Measurements from ENCODE around the gene EIF5. TPM values are rescaled to one million over a fixed set of nuclear protein-coding genes. Genes with fewer than 3 reads are reported as not detected.

Gene EIF5
- total RNA-seq, 1 experiment from 2014 or later, result 327 TPM

DNA sequence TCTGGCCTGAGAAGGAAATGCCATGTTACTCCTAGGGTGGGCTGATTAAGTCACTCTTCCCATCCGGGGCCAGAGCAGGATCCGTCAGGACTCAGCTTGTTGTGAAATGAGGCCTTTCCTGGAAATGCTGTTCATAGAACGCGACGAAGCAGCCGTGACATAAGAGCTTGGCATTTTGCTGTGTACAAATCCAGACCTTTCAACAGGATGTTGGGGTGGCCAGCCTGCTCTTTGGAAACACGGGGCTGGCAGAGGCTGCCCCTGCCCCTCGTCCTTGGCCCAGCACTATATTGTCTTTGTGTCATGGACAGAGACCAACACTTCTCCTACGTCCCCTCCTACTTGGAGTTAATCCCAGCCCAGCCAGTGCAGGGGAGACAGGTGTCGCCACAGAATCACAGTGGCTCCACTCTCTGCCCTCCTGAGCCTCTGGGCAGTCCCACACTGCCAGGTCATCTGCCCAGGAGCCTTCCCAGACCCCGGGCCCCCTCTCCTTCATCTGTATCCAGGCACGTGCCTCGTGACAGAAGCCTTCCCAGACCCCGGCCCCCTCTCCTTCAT is 18.6 kb upstream of the EIF5 start:
- peak; percentile 85 for DNase-seq (ENCODE audit: unreplicated experiment)
- POLR2A ChIA-PET, result no interaction called here
- Mint-ChIP-seq H3K27ac (ENCODE audit: low read depth, unreplicated experiment) (no peak overlapping the region), H3K36me3 (ENCODE audit: insufficient read depth, unreplicated experiment) (no peaks in the 10 kb centered on the region), H3K4me3 (ENCODE audit: unreplicated experiment) (no peak overlapping the region), H3K27me3 (ENCODE audit: insufficient read depth, unreplicated experiment) (peaks cover 11% of the 10 kb centered on the region), H3K4me1 (ENCODE audit: insufficient read depth, unreplicated experiment) (no peaks in the 10 kb centered on the region), H3K9me3 (ENCODE audit: unreplicated experiment) (no peaks in the 10 kb centered on the region)
- intact Hi-C loops (cut with micrococcal nuclease), result no loop called here
- BruUV-seq (replicated peaks), result no TSS peak
- CTCF ChIA-PET, result no interaction called here
- TF ChIP-seq, protein P1, sequence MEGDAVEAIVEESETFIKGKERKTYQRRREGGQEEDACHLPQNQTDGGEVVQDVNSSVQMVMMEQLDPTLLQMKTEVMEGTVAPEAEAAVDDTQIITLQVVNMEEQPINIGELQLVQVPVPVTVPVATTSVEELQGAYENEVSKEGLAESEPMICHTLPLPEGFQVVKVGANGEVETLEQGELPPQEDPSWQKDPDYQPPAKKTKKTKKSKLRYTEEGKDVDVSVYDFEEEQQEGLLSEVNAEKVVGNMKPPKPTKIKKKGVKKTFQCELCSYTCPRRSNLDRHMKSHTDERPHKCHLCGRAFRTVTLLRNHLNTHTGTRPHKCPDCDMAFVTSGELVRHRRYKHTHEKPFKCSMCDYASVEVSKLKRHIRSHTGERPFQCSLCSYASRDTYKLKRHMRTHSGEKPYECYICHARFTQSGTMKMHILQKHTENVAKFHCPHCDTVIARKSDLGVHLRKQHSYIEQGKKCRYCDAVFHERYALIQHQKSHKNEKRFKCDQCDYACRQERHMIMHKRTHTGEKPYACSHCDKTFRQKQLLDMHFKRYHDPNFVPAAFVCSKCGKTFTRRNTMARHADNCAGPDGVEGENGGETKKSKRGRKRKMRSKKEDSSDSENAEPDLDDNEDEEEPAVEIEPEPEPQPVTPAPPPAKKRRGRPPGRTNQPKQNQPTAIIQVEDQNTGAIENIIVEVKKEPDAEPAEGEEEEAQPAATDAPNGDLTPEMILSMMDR (IDR thresholded peaks at IDR 0.05; ENCODE audit: unreplicated experiment), result no peak

DNA sequence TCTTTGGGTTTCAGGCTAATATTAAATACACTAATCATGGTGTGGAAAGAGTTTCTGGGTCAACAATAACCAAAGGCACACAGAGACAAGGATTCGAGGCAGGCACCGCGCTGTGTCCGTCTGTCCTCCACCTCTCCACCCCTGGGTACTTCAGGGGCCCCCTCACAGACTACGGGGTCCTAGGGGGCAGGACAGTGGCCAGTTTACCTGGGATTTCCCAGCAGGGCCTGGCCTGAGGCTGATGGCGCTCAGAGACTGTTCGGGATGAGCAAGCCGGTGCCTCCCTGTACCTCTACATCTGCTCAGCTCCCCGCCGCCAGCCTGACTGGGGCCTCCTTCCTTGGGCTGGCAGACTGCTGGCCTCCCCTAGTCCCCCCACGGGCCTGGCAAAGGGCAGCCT is 18.1 kb upstream of the EIF5 start:
- no peak for DNase-seq (ENCODE audit: unreplicated experiment)
- H3K4me1 Mint-ChIP-seq (ENCODE audit: insufficient read depth, unreplicated experiment), result no peaks in the 10 kb centered on the region
- TF ChIP-seq, protein P1 (IDR thresholded peaks at IDR 0.05; ENCODE audit: unreplicated experiment), result no peak
- no TSS peak for BruUV-seq (replicated peaks)
- intact Hi-C loops (cut with micrococcal nuclease), result no loop called here
- peaks cover 11% of the 10 kb centered on the region for H3K27me3 Mint-ChIP-seq (ENCODE audit: insufficient read depth, unreplicated experiment)
- ChIA-PET CTCF (no interaction called here), POLR2A (no interaction called here)
- H3K27ac Mint-ChIP-seq (ENCODE audit: low read depth, unreplicated experiment), result no peak overlapping the region
- no peaks in the 10 kb centered on the region for H3K36me3 Mint-ChIP-seq (ENCODE audit: insufficient read depth, unreplicated experiment)
- no peaks in the 10 kb centered on the region for H3K9me3 Mint-ChIP-seq (ENCODE audit: unreplicated experiment)
- no peak overlapping the region for H3K4me3 Mint-ChIP-seq (ENCODE audit: unreplicated experiment)

DNA sequence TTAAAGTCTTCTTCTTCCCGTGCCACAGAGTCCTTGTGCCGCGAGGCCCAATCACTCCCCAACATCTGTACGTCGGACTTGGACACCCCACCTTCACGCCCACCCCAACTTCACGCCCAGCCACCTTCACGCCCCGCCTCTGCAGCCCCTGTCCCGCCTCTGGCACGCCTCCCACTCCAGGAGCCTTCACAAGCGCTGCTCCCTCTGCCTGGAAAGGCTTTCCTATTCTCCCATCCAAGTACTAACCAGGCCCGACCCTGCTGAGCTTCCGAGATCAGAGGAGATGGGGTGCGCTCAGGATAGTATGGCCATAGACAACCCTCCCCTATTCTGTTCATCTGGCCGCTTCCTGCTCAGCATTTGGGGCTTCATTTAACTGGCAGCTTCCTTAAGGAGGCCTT is 17.3 kb upstream of the EIF5 start:
- Mint-ChIP-seq H3K36me3 (ENCODE audit: insufficient read depth, unreplicated experiment) (no peaks in the 10 kb centered on the region), H3K9me3 (ENCODE audit: unreplicated experiment) (no peaks in the 10 kb centered on the region), H3K4me3 (ENCODE audit: unreplicated experiment) (no peak overlapping the region), H3K27ac (ENCODE audit: low read depth, unreplicated experiment) (no peak overlapping the region), H3K27me3 (ENCODE audit: insufficient read depth, unreplicated experiment) (peaks cover 11% of the 10 kb centered on the region), H3K4me1 (ENCODE audit: insufficient read depth, unreplicated experiment) (no peaks in the 10 kb centered on the region)
- no peak for DNase-seq (ENCODE audit: unreplicated experiment)
- BruUV-seq (replicated peaks), result no TSS peak
- ChIA-PET POLR2A (no interaction called here), CTCF (no interaction called here)
- TF ChIP-seq, protein P1 (IDR thresholded peaks at IDR 0.05; ENCODE audit: unreplicated experiment), result no peak
- intact Hi-C loops (cut with micrococcal nuclease), result no loop called here

DNA sequence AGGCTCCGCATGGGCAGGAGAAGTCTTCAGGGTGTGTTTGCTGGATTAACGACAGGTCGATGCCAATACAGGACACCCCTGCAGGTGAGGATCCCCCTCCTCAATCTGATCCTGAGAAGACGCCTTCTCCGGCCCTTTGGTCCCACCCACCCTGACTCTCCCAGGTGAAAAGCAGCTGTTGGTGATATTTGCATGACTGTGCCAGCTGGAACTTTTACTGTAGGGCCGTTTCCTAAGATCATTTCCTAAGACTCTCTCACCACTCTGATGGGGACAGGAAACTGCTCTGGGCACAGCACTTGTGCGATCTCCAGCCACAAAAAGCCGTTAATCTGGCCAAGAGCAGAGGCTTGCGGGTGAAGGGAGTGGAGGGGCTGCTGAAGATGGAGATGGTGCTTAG is 16.8 kb upstream of the EIF5 start:
- POLR2A ChIA-PET, result no interaction called here
- H3K4me3 Mint-ChIP-seq (ENCODE audit: unreplicated experiment), result no peak overlapping the region
- CTCF ChIA-PET, result no interaction called here
- peaks cover 11% of the 10 kb centered on the region for H3K27me3 Mint-ChIP-seq (ENCODE audit: insufficient read depth, unreplicated experiment)
- intact Hi-C loops (cut with micrococcal nuclease), result no loop called here
- H3K36me3 Mint-ChIP-seq (ENCODE audit: insufficient read depth, unreplicated experiment), result no peaks in the 10 kb centered on the region
- no TSS peak for BruUV-seq (replicated peaks)
- H3K4me1 Mint-ChIP-seq (ENCODE audit: insufficient read depth, unreplicated experiment), result no peaks in the 10 kb centered on the region
- H3K9me3 Mint-ChIP-seq (ENCODE audit: unreplicated experiment), result no peaks in the 10 kb centered on the region
- TF ChIP-seq, protein P1 (IDR thresholded peaks at IDR 0.05; ENCODE audit: unreplicated experiment), result no peak
- DNase-seq (ENCODE audit: unreplicated experiment), result no peak
- H3K27ac Mint-ChIP-seq (ENCODE audit: low read depth, unreplicated experiment), result no peak overlapping the region

All from MCF 10A (cell line).